Activated B cell treated with CpG ODN at 0.5 μM for 24 hours (primary cell): ENCODE results near the gene CCDC124. TPM values are rescaled to one million over a fixed set of nuclear protein-coding genes. Genes with fewer than 3 reads are reported as not detected.

Experiments
- ATAC-seq: fragments of 200-7000 bp; cut with Tn5 transposase; one replicate; pipeline ENCODE4 v1.10.0; 2021; ENCODE audit warnings: low read depth, mild to moderate bottlenecking, moderate library complexity
- CTCF ChIA-PET: fragments of 350-600 bp; sonication (Branson Sonifier 250); formaldehyde crosslinking; loops from one replicate; lab custom pipeline; 2021; ENCODE audit warnings: antibody characterized with exemption; lab: Charles Lee
- POLR2A ChIA-PET: fragments of 350-600 bp; sonication (Branson Sonifier 250); formaldehyde crosslinking; loops from one replicate; lab custom pipeline; 2021; ENCODE audit warnings: antibody characterized with exemption; lab: Charles Lee
- DNase-seq: peaks from one replicate; pipeline ENCODE4 v3.0.0; 2022
- H3K27ac Mint-ChIP-seq: one replicate; pipeline ENCODE4 v1.8.0; 2020; ENCODE audit warnings: mixed read lengths
- H3K27me3 Mint-ChIP-seq: one replicate; pipeline ENCODE4 v1.8.0; 2021; ENCODE audit warnings: mixed read lengths
- H3K36me3 Mint-ChIP-seq: one replicate; pipeline ENCODE4 v1.8.0; 2021; ENCODE audit warnings: low read depth, mixed read lengths
- H3K4me1 Mint-ChIP-seq: one replicate; pipeline ENCODE4 v1.8.0; 2021; ENCODE audit warnings: mixed read lengths
- H3K4me3 Mint-ChIP-seq: one replicate; pipeline ENCODE4 v1.8.0; 2020; ENCODE audit warnings: mild to moderate bottlenecking, mixed read lengths
- H3K9me3 Mint-ChIP-seq: one replicate; pipeline ENCODE4 v1.8.0; 2020; ENCODE audit warnings: mixed read lengths
- CTCF ChIP-seq: fragments of 200-600 bp; IDR thresholded peaks from one replicate; pipeline ENCODE4 v1.8.0; 2022; ENCODE audit warnings: antibody characterized with exemption, mild to moderate bottlenecking
- intact Hi-C: fragments of 100-400 bp; cut with micrococcal nuclease; formaldehyde crosslinking; loops from one replicate; pipeline ENCODE4 v1.15.1; 2024
- total RNA-seq: library from RNA; stranded (reverse); gene quantifications from 2 replicates; pipeline ENCODE4 v1.2.3, GENCODE V29; 2022

Gene CCDC124
- total RNA-seq, 1 donor from 2014 or later: 49.9 TPM

DNA sequence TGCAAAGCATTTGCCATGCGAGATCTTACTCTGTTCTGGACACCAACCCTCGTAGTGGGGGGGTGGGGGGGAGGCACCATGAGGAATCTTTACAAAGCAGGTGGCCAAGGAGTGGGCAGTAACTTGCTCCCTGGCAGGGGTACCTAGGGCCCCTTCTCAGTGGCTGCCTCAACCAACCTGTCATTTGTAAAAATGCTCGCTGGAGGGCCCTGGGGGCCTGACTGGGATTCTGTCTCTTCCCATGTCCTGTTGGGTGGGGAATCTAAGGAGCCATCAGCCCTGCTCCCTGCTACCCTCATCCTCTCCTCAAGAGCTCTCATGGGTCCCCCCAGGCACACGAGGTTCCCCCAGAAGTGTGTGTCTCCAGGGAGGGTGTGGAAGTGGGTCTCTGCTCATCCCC lies 35.5 kb downstream of the CCDC124 start:
- H3K36me3 Mint-ChIP-seq: no peaks in the 10 kb centered on the region
- ChIA-PET POLR2A (no interaction called here), CTCF (interaction anchor here (1.5 kb wide), 1 partner anchor 28 kb away, joined by 5 read pairs; no protein-coding TSS in a partner anchor)
- H3K9me3 Mint-ChIP-seq: no peaks in the 10 kb centered on the region
- H3K27me3 Mint-ChIP-seq: peaks cover 35% of the 10 kb centered on the region
- no peak for DNase-seq
- intact Hi-C loops: no loop called here
- no peak overlapping the region for H3K4me3 Mint-ChIP-seq
- H3K4me1 Mint-ChIP-seq: peaks cover 12% of the 10 kb centered on the region
- ATAC-seq: no peak
- no peak for TF ChIP-seq CTCF
- H3K27ac Mint-ChIP-seq: no peak overlapping the region

DNA sequence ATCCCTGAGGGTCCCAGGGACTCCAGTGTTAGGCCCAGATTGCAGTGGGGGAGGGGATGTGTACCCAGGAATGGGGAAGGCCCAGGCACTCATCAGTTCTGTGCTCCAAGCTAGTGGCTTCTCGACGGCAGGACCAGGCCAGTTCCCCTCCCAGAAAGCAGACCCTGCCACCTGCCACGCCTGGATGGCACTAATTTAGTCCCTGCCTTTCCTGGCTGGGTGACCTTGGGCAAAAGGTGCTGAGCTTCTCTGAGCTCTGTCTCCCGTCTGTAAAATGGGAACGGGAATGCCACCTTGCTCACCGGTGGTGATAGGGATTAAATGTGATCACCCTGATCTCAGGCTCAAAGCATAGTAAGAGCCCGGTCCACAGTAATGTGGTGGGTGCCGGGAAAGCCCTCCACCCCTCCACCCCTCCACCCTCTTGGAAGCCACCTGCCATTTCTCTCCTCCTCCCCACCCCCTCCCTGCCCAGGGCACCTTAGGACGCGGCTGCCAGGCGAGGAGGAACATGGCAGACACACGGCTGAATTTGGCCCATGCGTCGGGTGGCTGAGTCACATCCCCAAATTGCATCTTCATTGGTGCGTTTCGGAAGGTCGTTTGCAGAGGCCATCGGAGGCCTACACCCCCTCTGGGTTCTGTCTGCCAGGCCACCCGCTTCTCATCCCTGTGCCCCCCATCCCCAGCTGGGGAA lies 36.4 kb downstream of the CCDC124 start:
- DNase-seq (no peak), ATAC-seq (no peak)
- no peak overlapping the region for H3K4me3 Mint-ChIP-seq
- H3K27ac Mint-ChIP-seq: no peak overlapping the region
- peaks cover 27% of the 10 kb centered on the region for H3K27me3 Mint-ChIP-seq
- peaks cover 12% of the 10 kb centered on the region for H3K4me1 Mint-ChIP-seq
- ChIA-PET CTCF (interaction anchor here (1.5 kb wide), 1 partner anchor 28 kb away, joined by 5 read pairs; no protein-coding TSS in a partner anchor), POLR2A (no interaction called here)
- intact Hi-C loops: no loop called here
- no peaks in the 10 kb centered on the region for H3K9me3 Mint-ChIP-seq
- TF ChIP-seq CTCF: no peak
- H3K36me3 Mint-ChIP-seq: no peaks in the 10 kb centered on the region

- Mint-ChIP-seq H3K27ac (no peak overlapping the region), H3K4me3 (no peak overlapping the region), H3K36me3 (no peaks in the 10 kb centered on the region), H3K27me3 (peaks cover 7% of the 10 kb centered on the region), H3K4me1 (peaks cover 6% of the 10 kb centered on the region), H3K9me3 (no peaks in the 10 kb centered on the region)
- intact Hi-C loops: no loop called here
- no peak for ATAC-seq
- DNase-seq: no peak
- POLR2A ChIA-PET: no interaction called here
- no peak for TF ChIP-seq CTCF
- CTCF ChIA-PET: no interaction called here
Observed at GRCh38 chr19:17972230-17972629, 39.4 kb downstream of the CCDC124 start.

DNA sequence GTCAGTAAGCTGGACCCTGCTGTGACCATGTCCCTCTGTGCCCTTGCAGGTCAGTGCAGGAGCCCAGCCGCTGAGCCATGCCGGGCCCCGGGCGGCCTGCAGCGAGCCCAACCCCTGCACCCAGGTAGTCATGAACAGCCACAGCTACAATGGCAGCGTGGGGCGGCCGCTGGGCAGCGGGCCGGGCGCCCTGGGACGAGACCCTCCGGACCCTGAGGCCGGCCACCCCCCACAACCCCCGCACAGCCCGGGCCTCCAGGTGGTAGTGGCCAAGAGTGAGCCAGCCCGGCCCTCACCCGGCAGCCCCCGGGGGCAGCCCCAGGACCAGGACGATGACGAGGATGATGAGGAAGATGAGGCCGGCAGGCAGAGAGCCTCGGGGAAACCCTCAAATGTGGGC lies 40.9 kb downstream of the CCDC124 start:
- ATAC-seq (no peak), DNase-seq (no peak)
- Mint-ChIP-seq H3K27me3 (peaks cover 1% of the 10 kb centered on the region), H3K27ac (no peak overlapping the region), H3K36me3 (no peaks in the 10 kb centered on the region), H3K9me3 (no peaks in the 10 kb centered on the region), H3K4me3 (no peak overlapping the region), H3K4me1 (peaks cover under 1% of the 10 kb centered on the region)
- no peak for TF ChIP-seq CTCF
- CTCF ChIA-PET: no interaction called here
- intact Hi-C loops: no loop called here
- POLR2A ChIA-PET: interaction anchor here (0.7 kb wide), 1 partner anchor 63 kb away, joined by 3 read pairs; no protein-coding TSS in a partner anchor

- TF ChIP-seq CTCF: no peak
- no peak for ATAC-seq
- H3K4me1 Mint-ChIP-seq: peaks cover 5% of the 10 kb centered on the region
- DNase-seq: no peak
- H3K4me3 Mint-ChIP-seq: no peak overlapping the region
- no peaks in the 10 kb centered on the region for H3K9me3 Mint-ChIP-seq
- H3K27me3 Mint-ChIP-seq: peaks cover 1% of the 10 kb centered on the region
- ChIA-PET CTCF (no interaction called here), POLR2A (interaction anchor here (0.7 kb wide), 1 partner anchor 64 kb away, joined by 3 read pairs; no protein-coding TSS in a partner anchor)
- intact Hi-C loops: no loop called here
- no peaks in the 10 kb centered on the region for H3K36me3 Mint-ChIP-seq
- no peak overlapping the region for H3K27ac Mint-ChIP-seq
Observed at GRCh38 chr19:17974551-17974950, 41.7 kb downstream of the CCDC124 start.
